GM12891 (cell line): Measurements from ENCODE around the gene CCND2.

Source experiments
- POLR2A ChIP-seq: IDR thresholded peaks from 2 replicates; pipeline ENCODE4 v1.6.1; 2011; ENCODE audit warnings: low read depth, low read length, control low read depth
- POLR2AphosphoS5 ChIP-seq: IDR thresholded peaks from 2 replicates; pipeline ENCODE4 v1.6.1; 2011; ENCODE audit warnings: low read depth, low read length, control low read depth

DNA sequence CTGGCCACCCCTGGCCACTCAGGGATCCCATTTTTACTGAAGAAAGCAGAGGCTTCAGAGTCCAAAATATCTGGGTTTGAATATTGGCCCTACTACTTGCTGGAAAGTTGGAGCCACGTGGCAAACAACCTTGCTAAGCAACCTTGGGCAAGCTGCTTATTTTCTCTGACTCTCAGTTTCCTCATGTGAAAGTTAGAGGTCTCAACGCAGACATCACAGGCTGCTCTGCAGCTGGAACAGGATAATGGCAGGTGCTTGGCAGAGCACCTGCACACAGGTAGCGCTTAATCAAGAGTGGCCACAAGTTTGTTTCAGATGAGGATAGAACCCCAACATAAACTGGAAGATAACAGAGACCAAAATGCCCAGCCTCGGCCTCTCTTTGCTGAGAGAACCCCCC is 28.1 kb upstream of the CCND2 start:
- no peak for TF ChIP-seq POLR2AphosphoS5
- TF ChIP-seq POLR2A: no peak
